CD4-positive, alpha-beta T cell treated with Interleukin-12 subunit alpha and Interleukin-12 subunit beta, for 1 hour (primary cell): ENCODE results near the gene VIL1.

Experiments used
- DNase-seq: peaks from one replicate; pipeline ENCODE4 v3.0.0-alpha.2; 2020

VIL1 gene

DNA sequence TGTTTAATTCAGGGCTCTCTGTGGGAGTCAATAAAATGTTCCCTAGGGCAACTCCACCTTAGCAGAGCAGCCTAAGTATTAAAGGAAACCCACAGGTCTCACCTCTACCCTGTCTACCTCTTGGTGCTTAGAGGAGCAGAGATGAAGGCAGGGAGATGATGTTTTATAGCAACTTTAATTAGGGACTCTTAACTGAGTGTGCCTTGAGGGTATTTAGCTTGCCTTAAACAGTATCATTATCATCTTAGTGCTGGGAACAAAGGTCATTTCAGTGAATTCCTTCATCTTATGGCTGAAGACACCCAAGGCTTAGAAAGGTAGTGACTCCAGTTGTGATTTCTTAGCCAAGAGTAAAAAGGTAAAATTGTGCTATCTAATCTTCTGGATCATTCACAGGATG, 26.7 kb downstream of the VIL1 start:
- no peak for DNase-seq

DNA sequence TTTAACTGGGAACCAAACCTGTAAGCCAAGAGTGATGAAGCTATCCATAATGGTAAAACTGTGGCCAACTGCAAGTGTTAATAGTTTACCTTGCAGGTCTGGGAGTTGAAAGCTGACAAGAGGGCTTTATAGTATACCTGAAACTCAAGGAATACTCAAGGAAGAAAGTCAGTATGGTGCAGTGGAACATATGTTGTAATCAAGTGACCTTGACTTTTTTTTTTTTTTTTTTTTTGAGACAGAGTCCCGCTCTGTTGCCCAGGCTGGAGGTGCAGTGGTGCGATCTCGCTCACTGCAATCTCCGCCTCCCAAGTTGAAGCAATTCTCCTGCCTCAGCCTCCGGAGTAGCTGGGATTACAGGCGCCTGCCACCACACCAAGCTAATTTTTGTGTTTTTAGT, 27.6 kb downstream of the VIL1 start:
- no peak for DNase-seq

DNA sequence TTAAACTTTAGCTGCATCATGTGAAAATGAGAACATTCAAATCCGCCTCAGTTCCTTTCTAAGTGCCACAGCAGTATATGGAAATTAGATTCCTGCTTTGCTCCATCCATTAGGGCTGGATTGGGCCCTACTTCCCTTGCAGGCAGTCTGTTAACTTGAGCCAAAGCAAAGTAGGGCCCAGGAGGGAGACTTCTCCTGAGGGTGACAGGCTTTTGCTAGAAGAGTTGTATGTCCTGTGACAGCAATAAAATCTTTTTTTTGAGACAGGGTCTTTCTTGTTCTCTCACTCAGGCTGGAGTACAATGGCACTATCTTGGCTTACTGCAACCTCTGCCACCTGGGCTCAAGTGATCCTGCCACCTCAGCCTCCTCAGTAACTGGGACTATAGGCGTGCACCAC, 28.1 kb downstream of the VIL1 start:
- DNase-seq, result no peak

DNA sequence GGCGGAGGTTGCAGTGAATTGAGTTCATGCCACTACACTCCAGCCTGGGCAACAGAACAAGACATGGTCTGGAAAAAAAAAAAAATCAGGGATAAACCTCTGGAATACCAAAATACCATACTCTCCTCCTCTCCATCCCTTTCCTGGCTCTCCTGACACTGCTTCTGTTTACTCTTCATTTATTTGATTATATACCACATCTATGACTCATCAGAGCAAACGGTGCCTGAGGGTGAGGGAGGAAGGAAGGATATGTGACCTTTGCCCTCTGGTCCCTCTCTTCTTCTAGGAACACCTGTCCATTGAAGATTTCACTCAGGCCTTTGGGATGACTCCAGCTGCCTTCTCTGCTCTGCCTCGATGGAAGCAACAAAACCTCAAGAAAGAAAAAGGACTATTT, 30.0 kb downstream of the VIL1 start:
- DNase-seq, result no peak

DNA sequence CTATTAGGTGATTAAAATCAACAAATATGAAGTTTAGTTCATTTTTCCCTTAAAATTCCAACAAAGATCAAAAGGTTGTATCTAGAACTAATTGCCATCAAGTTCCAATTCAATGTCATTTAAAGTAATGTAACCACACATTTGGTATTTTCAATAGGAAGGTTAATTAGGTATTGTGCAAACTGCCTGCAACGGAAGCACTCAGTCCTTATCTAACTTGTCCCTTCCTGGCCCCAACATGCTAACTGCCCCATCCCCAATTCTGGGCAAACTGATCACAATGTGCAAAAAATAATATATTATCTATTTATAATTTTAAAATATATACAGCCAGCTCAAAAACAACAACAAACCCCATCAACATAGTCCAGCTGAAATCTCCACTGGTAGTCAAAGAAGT, 33.2 kb downstream of the VIL1 start:
- DNase-seq, result no peak

DNA sequence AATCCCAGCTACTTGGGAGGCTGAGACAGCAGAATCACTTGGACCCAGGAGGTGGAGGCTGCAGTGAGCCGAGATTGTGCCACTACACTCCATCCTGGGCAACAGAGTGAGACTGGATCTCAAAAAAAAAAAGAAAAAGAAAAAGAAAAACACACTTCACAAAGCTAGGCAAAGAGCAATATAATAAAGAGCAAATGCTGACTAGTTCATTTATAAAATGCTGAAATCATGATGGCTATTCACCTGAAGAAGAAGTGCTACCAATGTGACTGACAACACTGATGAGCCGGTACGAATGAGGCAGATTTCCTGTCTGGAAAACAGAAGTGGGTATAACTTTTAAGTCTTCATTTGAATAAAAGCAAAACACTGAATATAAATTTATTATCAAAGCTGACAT, 37.9 kb downstream of the VIL1 start:
- DNase-seq, result no peak

DNA sequence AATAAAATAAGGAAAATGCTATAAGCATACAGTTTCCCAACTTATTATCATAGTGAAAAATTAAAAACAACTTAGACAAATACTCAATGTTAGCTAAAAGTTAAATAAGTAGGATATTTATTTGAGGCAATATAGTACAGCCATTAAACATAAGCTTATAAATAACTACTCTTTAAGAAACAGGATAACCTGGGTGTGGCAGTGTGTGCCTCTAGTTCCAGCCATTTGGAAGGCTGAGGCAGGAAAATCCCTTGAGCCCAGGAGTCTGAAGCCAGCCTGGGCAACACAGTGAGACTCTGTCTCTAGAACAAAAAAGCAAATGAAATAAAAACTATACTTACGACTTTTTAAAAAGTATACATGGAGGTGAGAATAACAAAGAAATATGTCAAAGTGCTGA, 39.7 kb downstream of the VIL1 start:
- DNase-seq, result no peak

DNA sequence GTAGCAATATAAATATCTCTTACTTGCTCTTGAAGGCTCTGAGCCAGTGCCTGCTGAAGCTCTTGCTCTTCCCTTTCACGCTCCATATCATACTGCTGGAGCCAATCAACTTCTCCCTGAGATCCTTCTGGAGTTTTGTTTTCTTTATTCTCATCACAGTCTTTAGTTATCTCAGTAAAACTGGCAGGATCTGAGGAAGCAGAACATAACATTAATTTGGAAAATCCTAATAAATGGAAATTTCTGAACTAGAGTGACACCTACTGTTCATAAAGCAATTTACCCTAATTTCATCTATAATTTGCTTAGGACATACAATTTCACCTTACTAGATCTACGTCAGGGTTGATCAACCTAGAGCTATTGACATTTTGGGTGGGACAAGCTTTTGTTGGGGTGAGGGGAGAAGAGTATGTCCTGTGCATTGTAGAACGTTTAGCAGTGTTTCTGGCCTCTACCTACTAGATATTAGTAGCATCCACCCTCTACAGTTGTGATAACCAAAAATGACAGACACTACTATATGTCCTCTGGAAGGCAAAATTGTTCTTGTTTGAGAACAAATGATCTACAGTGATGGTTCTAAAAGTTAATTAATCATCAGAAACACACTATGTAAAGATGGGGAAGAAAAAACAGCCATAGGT, 47.2 kb downstream of the VIL1 start:
- peak; percentile 33 for DNase-seq

DNA sequence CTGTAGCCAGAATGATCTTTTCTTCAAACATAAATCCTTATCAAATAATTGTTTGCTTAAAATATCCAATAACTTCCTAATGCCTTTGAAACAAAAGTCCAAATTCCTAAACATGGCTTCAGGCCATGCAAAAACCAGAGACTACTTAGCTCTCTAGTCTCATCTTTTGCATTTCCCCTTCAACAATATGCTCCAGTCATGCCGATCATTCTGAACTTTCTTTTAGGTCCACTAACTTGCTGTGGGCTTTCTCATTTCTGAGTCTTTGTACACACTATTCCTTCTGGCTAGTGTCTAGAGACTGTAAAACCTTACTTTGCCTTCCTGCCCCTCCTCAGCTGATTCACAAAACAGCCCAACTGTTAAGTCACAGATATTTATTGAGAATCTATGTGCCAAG, 51.5 kb downstream of the VIL1 start:
- DNase-seq, result no peak

DNA sequence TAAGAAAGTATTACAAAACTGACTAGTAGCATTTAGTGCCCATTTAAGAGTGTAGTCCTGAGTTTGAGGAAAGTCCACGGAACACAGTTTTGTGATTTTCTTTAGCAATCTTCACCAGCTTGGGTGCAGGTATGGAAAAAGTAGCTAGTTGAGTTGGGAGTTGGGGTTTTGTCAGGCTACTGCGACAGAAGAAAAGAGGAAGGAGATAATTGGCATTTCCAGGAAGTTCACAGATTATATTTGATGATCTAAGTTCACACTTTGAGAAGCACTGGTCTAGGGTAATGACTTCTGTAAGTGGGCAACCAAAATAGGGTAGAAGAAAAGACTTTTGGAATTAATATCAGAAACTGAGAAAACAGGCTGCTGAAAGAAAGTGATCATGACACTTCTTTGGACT, 52.1 kb downstream of the VIL1 start:
- DNase-seq, result no peak

DNA sequence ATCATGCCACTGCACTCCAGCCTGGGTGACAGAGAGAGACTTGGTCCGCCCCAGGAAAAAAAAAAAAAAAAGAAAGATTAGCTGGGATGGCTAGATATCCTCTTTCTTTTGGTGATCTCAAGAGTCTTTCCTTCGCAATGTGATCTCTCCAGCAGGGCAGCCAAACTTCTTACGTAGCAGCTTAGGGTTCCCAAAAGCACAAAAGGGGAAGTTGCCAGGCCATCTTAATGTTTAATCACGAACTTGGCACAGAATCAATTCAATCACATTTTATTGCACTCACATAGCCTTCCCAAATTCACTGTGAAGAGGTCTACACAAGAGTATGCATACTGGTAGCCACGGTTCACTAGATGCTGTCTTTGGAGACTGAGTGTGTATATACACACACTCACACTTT, 53.1 kb downstream of the VIL1 start:
- no peak for DNase-seq

DNA sequence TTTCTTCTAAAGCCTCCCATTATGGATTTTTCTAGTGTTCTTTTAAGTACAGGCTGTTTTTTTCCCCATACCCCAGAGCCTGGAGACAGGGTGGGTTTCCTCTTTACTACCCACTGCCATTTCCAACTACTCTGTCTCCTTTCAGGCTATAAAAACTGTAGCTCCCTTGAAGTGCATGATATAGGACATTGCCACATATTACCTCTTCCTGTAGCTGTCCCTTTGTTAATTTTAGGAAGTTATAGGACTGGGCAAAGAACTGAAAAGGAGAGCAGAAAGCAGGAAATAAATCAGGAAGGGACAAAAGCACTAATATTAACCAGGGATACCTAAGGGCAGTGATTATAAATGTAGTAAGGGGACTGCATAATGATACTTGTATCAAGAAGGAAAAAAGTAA, 54.1 kb downstream of the VIL1 start:
- DNase-seq, result no peak

DNA sequence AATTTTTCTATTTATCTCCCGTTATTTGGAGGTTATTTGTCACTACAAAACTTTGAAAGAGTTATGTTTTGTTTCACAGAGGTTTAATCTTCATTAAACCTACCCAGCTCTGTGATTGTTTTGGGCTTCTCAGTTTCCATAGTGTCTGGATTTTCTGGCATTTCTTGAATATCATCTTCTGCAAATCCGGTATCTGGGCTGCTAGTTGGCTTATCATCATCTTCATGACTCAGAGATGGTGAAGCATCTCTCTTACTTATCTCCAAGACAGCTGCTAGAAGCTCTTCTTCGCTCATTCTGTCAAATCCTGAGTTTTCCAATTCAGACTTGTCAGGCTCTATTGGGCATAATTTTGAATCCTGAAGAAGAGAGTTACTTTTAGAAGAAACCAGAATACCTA, 55.6 kb downstream of the VIL1 start:
- DNase-seq, result no peak

DNA sequence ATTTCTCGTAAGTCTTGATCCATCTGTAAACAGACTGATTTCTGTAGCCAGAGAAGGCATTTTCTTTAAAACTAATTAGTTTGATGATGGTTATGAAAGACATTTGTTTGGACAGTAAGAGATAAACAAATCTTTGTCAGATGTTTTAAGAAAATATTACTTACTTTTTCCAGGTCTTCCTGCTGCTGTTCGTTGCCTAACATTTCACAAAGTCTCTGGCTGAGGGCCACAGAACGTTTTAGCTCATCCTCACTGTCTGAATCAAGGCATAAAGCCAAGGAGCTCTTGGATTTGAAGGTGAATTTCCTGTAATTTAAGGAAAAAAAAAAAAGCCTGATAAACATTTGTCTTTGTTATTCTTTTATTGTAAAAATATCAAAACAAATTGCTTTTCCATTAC, 57.8 kb downstream of the VIL1 start:
- DNase-seq, result no peak

DNA sequence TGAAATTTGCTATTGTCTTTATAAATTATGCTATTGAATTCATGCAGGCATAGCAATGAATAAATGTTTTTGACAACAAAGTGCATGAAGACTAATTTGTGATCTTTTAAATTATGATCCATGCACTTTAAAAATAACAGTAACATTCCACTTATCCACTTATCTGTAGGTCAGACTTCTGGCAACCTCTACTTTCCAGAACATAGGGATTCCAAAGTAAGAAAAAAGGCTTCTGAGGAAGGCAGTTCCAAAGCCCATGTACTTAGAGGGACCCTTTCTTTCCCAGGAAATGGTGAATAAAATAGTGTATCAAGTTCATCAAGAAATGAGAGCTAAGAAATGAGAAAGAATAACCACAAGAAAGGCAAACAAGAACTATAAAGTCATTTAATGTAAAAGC, 58.3 kb downstream of the VIL1 start:
- DNase-seq, result no peak

DNA sequence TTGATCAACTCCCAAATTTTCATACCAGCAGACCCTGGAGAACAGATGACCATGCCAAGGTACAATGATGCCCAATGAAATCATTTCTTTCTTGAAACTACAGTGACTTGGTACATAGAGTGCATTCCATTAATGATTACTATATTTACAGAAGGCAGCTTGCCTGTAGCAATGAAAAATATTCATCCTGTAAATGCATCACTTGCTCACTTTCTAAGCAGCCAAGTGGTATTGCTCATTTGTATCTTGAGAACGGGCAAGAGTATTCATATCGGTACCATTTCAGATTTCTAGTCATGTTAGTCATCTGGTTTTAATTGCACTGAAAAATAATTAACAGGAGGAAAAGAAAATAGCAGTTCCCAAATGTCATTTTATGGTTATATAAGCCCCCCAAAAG, 59.6 kb downstream of the VIL1 start:
- DNase-seq, result no peak

DNA sequence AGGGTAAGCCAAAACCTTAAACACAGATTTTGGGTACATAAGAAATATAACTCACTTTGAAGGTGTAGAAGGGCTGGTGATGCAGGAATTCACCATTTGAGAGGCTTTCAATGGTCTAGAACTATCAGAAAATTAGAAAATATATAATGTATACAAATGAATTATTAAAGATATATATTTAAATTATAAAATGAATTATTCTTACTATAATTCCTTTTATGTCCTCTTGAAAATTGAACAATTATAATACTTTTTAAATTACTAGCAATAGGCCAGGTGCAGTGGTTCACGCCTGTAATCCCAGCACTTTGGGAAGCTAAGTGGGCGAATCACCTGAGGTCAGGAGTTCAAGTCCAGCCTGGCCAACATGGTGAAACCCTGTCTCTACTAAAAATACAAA, 60.7 kb downstream of the VIL1 start:
- DNase-seq, result no peak

DNA sequence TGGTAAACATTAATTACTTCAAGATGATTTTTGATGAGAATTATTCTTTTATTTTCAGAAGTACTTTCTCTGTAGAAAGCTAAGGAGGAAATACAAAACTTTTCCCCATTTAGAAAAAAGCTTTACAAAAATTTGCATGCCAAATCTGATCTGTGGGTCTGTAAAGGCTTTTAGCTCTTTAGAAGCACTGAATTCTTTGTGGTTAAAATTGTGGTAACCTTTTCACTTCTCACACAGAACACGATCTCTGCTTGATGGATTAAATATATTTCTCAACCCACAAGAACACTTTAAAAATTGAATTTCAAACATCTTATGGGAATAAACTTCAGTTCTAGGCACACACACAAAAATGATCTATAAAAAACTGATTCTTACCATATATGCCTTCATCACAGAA, 63.7 kb downstream of the VIL1 start:
- no peak for DNase-seq

DNA sequence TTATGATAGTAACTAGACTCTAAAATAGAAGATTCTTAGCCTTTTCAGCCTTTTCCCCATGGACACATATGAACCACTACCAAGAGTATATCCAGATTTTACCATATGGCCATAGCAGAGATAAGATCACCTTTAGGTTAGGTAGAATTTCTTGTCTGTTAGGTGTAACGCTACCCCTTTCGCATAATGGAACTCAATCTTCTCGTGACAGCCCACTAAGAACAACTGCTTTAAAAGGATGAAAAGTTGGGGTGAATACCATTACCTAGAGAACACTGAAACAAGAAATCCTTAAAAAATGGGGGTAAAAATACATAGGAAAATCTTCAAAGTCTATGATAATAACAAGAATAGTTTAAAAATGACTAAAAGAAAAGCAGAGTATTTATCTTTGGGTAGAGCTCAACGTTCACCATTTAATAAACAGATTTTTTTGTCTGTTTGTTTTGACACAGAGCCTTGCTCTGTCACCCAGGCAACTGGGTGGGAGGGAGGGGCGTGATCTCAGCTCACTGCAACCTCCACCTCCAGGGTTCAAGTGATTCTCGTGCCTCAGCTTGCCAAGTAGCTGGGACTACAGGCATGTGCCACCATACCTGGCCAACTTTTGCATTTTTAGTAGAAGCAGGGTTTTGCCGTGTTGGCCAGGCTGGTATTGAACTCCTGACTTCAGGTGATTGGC, 67.2 kb downstream of the VIL1 start:
- no peak for DNase-seq

DNA sequence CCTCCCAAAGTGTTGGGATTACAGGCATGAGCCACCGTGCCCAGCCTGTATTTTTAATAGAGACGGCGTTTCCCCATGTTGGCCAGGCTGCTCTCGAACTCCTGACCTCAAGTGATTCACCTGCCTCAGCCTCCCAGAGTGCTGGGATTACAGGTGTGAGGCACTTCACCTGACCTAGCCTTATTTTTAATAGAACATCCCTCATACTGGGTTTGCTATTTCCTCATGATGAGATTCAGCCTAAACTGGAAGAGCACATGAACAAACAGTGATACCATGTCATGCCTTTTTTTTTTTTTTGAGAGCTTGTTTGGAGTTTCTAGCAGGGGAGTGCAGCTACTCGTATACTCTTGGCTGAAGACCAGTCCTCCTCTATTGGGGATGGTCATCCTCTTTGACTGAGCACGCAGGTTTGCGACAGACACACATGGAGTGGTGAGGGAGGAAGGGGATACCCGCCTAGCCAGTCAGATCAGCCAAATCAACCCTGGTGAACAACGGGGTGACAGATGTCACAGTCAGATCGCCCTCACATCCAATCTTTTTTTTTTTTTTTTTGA, 81.7 kb downstream of the VIL1 start:
- no peak for DNase-seq

DNA sequence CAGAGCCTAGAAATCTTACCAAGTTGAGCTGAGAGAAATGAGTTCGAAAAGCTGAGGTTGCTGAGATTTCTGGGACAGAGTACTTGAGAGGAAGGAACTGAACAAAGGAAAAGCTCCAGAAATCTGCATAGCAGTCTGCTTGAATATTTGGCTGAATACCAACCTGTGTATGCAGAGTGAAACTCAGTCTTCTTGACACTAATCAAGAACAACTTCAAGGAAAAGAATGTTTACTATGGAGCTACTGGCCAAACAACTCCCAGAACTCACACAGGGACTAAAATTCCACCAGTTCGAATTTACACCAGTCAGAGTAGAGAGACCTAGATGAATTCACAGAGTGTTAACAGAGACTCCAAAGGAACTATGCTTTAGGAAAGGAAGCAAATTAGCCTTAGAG, 82.7 kb downstream of the VIL1 start:
- no peak for DNase-seq
